SK-N-SH treated with all-trans-retinoic acid at 6 μM for 48 hours (cell line): ENCODE measurements around the gene TH.

Experiments
- ATAC-seq: fragments of 200-7000 bp; cut with Tn5 transposase; 3 replicates; pipeline ENCODE4 v1.9.1; 2020; ENCODE audit warnings: mild to moderate bottlenecking, moderate library complexity
- ARNTL ChIP-seq: fragments of 450-650 bp; formaldehyde crosslinking; IDR thresholded peaks from 2 replicates; pipeline ENCODE4 v1.5.0; 2020; ENCODE audit warnings: low read depth, mild to moderate bottlenecking, moderate library complexity, borderline replicate concordance
- BACH2 ChIP-seq: fragments of 250-450 bp; sonication (Bioruptor Pico); IDR thresholded peaks from 2 replicates; pipeline ENCODE4 v1.9.0; 2021; ENCODE audit warnings: mild to moderate bottlenecking, borderline replicate concordance
- CREB5 ChIP-seq: fragments of 250-450 bp; sonication (Bioruptor Pico); IDR thresholded peaks from 2 replicates; pipeline ENCODE4 v1.5.1; 2020; ENCODE audit warnings: low read depth, mild to moderate bottlenecking, moderate library complexity
- CSDC2 ChIP-seq: fragments of 250-450 bp; sonication (Bioruptor Pico); IDR thresholded peaks from 2 replicates; pipeline ENCODE4 v1.5.0; 2020; ENCODE audit warnings: mild to moderate bottlenecking, moderate library complexity
- CSRNP3 ChIP-seq: fragments of 250-450 bp; sonication (Bioruptor Pico); IDR thresholded peaks from 2 replicates; pipeline ENCODE4 v1.5.1; 2021; ENCODE audit warnings: mild to moderate bottlenecking, moderate library complexity
- ESRRG ChIP-seq: fragments of 250-450 bp; sonication (Bioruptor Pico); IDR thresholded peaks from 2 replicates; pipeline ENCODE4 v1.6.1; 2021; ENCODE audit warnings: mild to moderate bottlenecking
- GLIS3 ChIP-seq: fragments of 250-450 bp; sonication (Bioruptor Pico); IDR thresholded peaks from 2 replicates; pipeline ENCODE4 v1.5.0; 2020; ENCODE audit warnings: mild to moderate bottlenecking, moderate library complexity
- ISL1 ChIP-seq: fragments of 250-450 bp; sonication (Bioruptor Pico); IDR thresholded peaks from 2 replicates; pipeline ENCODE4 v2.1.2; 2022; ENCODE audit warnings: mild to moderate bottlenecking, moderate library complexity
- OSR1 ChIP-seq: fragments of 250-450 bp; sonication (Bioruptor Pico); IDR thresholded peaks from 2 replicates; pipeline ENCODE4 v1.8.0; 2022; ENCODE audit warnings: moderate library complexity, mild to moderate bottlenecking, inconsistent platforms
- PATZ1 ChIP-seq: fragments of 250-450 bp; sonication (Bioruptor Pico); IDR thresholded peaks from 2 replicates; pipeline ENCODE4 v1.8.0; 2020; ENCODE audit warnings: mild to moderate bottlenecking, moderate library complexity, borderline replicate concordance
- POU6F1 ChIP-seq: fragments of 250-450 bp; sonication (Bioruptor Pico); IDR thresholded peaks from 2 replicates; pipeline ENCODE4 v1.8.0; 2021; ENCODE audit warnings: low read depth, mild to moderate bottlenecking, moderate library complexity, borderline replicate concordance
- PPARA ChIP-seq: fragments of 250-450 bp; sonication (Bioruptor Pico); IDR thresholded peaks from 2 replicates; pipeline ENCODE4 v1.5.0; 2020; ENCODE audit warnings: mild to moderate bottlenecking, borderline replicate concordance
- RARB ChIP-seq: fragments of 250-450 bp; sonication (Bioruptor Pico); IDR thresholded peaks from 2 replicates; pipeline ENCODE4 v1.8.0; 2021; ENCODE audit warnings: mild to moderate bottlenecking, moderate library complexity
- SNAI2 ChIP-seq: fragments of 250-450 bp; sonication (Bioruptor Pico); IDR thresholded peaks from 2 replicates; pipeline ENCODE4 v1.5.0; 2020; ENCODE audit warnings: mild to moderate bottlenecking, moderate library complexity
- TCF4 ChIP-seq: fragments of 250-450 bp; sonication (Bioruptor Pico); IDR thresholded peaks from 2 replicates; pipeline ENCODE4 v1.8.0; 2021; ENCODE audit warnings: mild to moderate bottlenecking, moderate library complexity, borderline replicate concordance
- TOX ChIP-seq: fragments of 250-450 bp; sonication (Bioruptor Pico); IDR thresholded peaks from 2 replicates; pipeline ENCODE4 v1.8.0; 2021; ENCODE audit warnings: mild to moderate bottlenecking, moderate library complexity, borderline replicate concordance
- ZC3H10 ChIP-seq: fragments of 250-450 bp; sonication (Bioruptor Pico); IDR thresholded peaks from 2 replicates; pipeline ENCODE4 v1.5.1; 2021; ENCODE audit warnings: mild to moderate bottlenecking, moderate library complexity
- ZFP3 ChIP-seq: fragments of 250-450 bp; sonication (Bioruptor Pico); IDR thresholded peaks from 2 replicates; pipeline ENCODE4 v1.5.0; 2020; ENCODE audit warnings: mild to moderate bottlenecking, moderate library complexity
- ZNF565 ChIP-seq: fragments of 450-650 bp; formaldehyde crosslinking; conservative IDR thresholded peaks from 2 replicates; pipeline ENCODE4 v1.5.0; 2020; ENCODE audit warnings: low read depth, mild to moderate bottlenecking, moderate library complexity
- ZNF70 ChIP-seq: fragments of 450-650 bp; formaldehyde crosslinking; IDR thresholded peaks from 2 replicates; pipeline ENCODE4 v1.5.0; 2020; ENCODE audit warnings: mild to moderate bottlenecking, moderate library complexity
- ZNF8 ChIP-seq: fragments of 450-650 bp; formaldehyde crosslinking; IDR thresholded peaks from 2 replicates; pipeline ENCODE4 v1.5.0; 2020; ENCODE audit warnings: mild to moderate bottlenecking, moderate library complexity

The TH gene

GRCh38 chr11:2219318-2220017 is 47.9 kb upstream of the TH start:
- no peak for TF ChIP-seq RARB (CRISPR knock-in tag)
- no peak for TF ChIP-seq CREB5 (CRISPR knock-in tag)
- no peak for TF ChIP-seq ZNF70 (CRISPR knock-in tag)
- no peak for TF ChIP-seq TCF4 (CRISPR knock-in tag)
- no peak for TF ChIP-seq OSR1 (CRISPR knock-in tag)
- TF ChIP-seq PPARA = no peak
- no peak for TF ChIP-seq BACH2
- no peak for TF ChIP-seq ZFP3 (CRISPR knock-in tag)
- no peak for TF ChIP-seq ZNF565 (CRISPR knock-in tag)
- no peak for TF ChIP-seq PATZ1 (CRISPR knock-in tag)
- no peak for TF ChIP-seq POU6F1 (CRISPR knock-in tag)
- TF ChIP-seq ZC3H10 (CRISPR knock-in tag) = no peak
- no peak for TF ChIP-seq ISL1 (CRISPR knock-in tag)
- no peak for TF ChIP-seq ZNF8 (CRISPR knock-in tag)
- TF ChIP-seq GLIS3 (CRISPR knock-in tag) = no peak
- TF ChIP-seq CSDC2 (CRISPR knock-in tag) = no peak
- no peak for ATAC-seq

- ATAC-seq = no peak
- no peak for TF ChIP-seq ZNF565 (CRISPR knock-in tag)
- TF ChIP-seq SNAI2 (CRISPR knock-in tag) = no peak
- no peak for TF ChIP-seq ZFP3 (CRISPR knock-in tag)
- no peak for TF ChIP-seq ARNTL
- no peak for TF ChIP-seq PPARA
- no peak for TF ChIP-seq PATZ1 (CRISPR knock-in tag)
- no peak for TF ChIP-seq POU6F1 (CRISPR knock-in tag)
- no peak for TF ChIP-seq CSDC2 (CRISPR knock-in tag)
- no peak for TF ChIP-seq ZC3H10 (CRISPR knock-in tag)
- no peak for TF ChIP-seq ZNF8 (CRISPR knock-in tag)
- no peak for TF ChIP-seq CSRNP3 (CRISPR knock-in tag)
- TF ChIP-seq ESRRG = no peak
- TF ChIP-seq TOX = no peak
- no peak for TF ChIP-seq ISL1 (CRISPR knock-in tag)
- no peak for TF ChIP-seq GLIS3 (CRISPR knock-in tag)
- TF ChIP-seq, all 23 proteins: peak for 0
Observed at GRCh38 chr11:2218031-2218633, 46.5 kb upstream of the TH start.
